Neural progenitor cell (in vitro differentiated cells): ENCODE results near the gene TMEM214.

Experiments used
- EZH2 ChIP-seq: fragments of 200-600 bp; sonication (generic); IDR thresholded peaks from 2 replicates; pipeline ENCODE4 v1.6.1; 2017; ENCODE audit warnings: antibody characterized with exemption, mild to moderate bottlenecking, moderate library complexity
- EZH2phosphoT487 ChIP-seq: fragments of 200-600 bp; sonication (generic); IDR thresholded peaks from 2 replicates; pipeline ENCODE4 v1.6.1; 2017; ENCODE audit warnings: antibody characterized with exemption
- TF ChIP-seq, protein P1 (sequence below): fragments of 200-600 bp; sonication (generic); IDR thresholded peaks from 2 replicates; pipeline ENCODE4 v1.5.1; 2017; ENCODE audit warnings: antibody characterized with exemption, mild to moderate bottlenecking

DNA sequence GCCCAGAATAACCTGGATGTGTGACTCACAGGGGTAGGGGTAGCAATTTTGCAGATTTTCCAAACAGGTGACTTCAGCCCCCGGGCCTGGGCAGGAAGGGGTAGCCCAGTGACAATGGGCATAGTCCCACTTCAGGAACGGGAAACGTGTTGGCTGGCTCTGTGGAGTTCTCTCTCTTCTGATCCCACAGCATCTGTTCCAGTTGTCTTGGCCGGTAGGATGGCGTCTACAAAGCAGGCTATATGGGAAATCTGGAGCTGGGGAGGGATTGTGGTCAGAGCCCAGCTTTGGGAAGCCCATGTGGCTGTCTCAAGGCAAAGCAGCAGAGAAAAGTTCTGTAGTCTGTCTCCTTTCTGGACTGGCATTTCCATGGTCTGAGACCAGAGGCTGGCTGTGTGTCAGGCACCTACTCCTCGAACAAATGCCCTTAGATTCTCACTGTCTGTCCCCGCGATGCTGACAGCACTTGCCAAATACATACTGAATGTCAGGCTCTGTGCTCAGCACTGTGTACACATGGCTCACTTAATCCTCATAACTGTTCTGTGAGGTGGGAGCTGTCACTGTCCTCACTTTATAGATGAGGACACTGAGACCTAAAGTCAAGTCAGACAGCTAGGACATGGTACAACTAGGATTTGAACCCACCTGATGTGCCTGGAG is 17.9 kb upstream of the TMEM214 start:
- TF ChIP-seq, protein P1, sequence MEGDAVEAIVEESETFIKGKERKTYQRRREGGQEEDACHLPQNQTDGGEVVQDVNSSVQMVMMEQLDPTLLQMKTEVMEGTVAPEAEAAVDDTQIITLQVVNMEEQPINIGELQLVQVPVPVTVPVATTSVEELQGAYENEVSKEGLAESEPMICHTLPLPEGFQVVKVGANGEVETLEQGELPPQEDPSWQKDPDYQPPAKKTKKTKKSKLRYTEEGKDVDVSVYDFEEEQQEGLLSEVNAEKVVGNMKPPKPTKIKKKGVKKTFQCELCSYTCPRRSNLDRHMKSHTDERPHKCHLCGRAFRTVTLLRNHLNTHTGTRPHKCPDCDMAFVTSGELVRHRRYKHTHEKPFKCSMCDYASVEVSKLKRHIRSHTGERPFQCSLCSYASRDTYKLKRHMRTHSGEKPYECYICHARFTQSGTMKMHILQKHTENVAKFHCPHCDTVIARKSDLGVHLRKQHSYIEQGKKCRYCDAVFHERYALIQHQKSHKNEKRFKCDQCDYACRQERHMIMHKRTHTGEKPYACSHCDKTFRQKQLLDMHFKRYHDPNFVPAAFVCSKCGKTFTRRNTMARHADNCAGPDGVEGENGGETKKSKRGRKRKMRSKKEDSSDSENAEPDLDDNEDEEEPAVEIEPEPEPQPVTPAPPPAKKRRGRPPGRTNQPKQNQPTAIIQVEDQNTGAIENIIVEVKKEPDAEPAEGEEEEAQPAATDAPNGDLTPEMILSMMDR: no peak
- TF ChIP-seq EZH2 (no peak), EZH2phosphoT487 (no peak)
